H9 (cell line): ENCODE results near the gene PTGES2. TPM values are rescaled to one million over a fixed set of nuclear protein-coding genes. Genes with fewer than 3 reads are reported as not detected.

Experiments
- DNase-seq: peaks from one replicate; pipeline ENCODE4 v3.0.0-alpha.2; 2017
- H2AFZ ChIP-seq: one replicate; pipeline ENCODE4 v1.6.1; 2013; ENCODE audit warnings: mild to moderate bottlenecking, low read length, control low read depth, moderate library complexity
- H2AK5ac ChIP-seq: 2 replicates; pipeline ENCODE4 v1.6.1; 2013; ENCODE audit warnings: low read length, control low read depth, mixed read lengths; ENCODE audit not compliant: insufficient read length
- H2BK120ac ChIP-seq: one replicate; pipeline ENCODE4 v1.6.1; 2013; ENCODE audit warnings: low read depth, mild to moderate bottlenecking, low read length, control low read depth, inconsistent platforms; ENCODE audit not compliant: poor library complexity, severe bottlenecking
- H2BK12ac ChIP-seq: 2 replicates; pipeline ENCODE4 v1.6.1; 2013; ENCODE audit warnings: low read length, control low read depth, mixed read lengths, low read depth; ENCODE audit not compliant: insufficient read length
- H2BK15ac ChIP-seq: 2 replicates; pipeline ENCODE4 v1.6.1; 2013; ENCODE audit warnings: low read depth, low read length, control low read depth
- H2BK20ac ChIP-seq: one replicate; pipeline ENCODE4 v1.6.1; 2013; ENCODE audit warnings: low read depth, mild to moderate bottlenecking, low read length, control low read depth, inconsistent platforms; ENCODE audit not compliant: poor library complexity, severe bottlenecking
- H2BK5ac ChIP-seq: 2 replicates; pipeline ENCODE4 v1.6.1; 2013; ENCODE audit warnings: low read length, control low read depth, mixed read lengths; ENCODE audit not compliant: insufficient read length
- H3K14ac ChIP-seq: 2 replicates; pipeline ENCODE4 v1.6.1; 2013; ENCODE audit warnings: low read length, control low read depth; ENCODE audit not compliant: insufficient read depth
- H3K18ac ChIP-seq: 2 replicates; pipeline ENCODE4 v1.6.1; 2013; ENCODE audit warnings: low read depth, mild to moderate bottlenecking, mixed read lengths, low read length, control low read depth; ENCODE audit not compliant: insufficient read length
- H3K23ac ChIP-seq: 2 replicates; pipeline ENCODE4 v1.6.1; 2013; ENCODE audit warnings: low read length, control low read depth, mixed read lengths, low read depth; ENCODE audit not compliant: insufficient read length
- H3K23me2 ChIP-seq: 2 replicates; pipeline ENCODE4 v1.6.1; 2013; ENCODE audit warnings: low read depth, mild to moderate bottlenecking, mixed read lengths, low read length, control low read depth; ENCODE audit not compliant: insufficient read length, poor library complexity, severe bottlenecking
- H3K27ac ChIP-seq: 2 replicates; pipeline ENCODE4 v1.5.1; 2013; ENCODE audit warnings: low read length, control low read depth, mixed read lengths, low read depth; ENCODE audit not compliant: insufficient read length
- H3K27me3 ChIP-seq: 2 replicates; pipeline ENCODE4 v1.6.1; 2013; ENCODE audit warnings: low read length, control low read depth, inconsistent platforms; ENCODE audit not compliant: insufficient read depth
- H3K4ac ChIP-seq: 2 replicates; pipeline ENCODE4 v1.6.1; 2013; ENCODE audit warnings: low read depth, mild to moderate bottlenecking, control low read depth, inconsistent platforms, low read length, moderate library complexity
- H3K4me1 ChIP-seq: 2 replicates; pipeline ENCODE4 v1.6.1; 2013; ENCODE audit warnings: low read length, control low read depth, inconsistent platforms; ENCODE audit not compliant: insufficient read depth
- H3K4me2 ChIP-seq: 2 replicates; pipeline ENCODE4 v1.6.1; 2013; ENCODE audit warnings: low read length, control low read depth, mixed read lengths; ENCODE audit not compliant: insufficient read length, insufficient read depth
- H3K56ac ChIP-seq: 2 replicates; pipeline ENCODE4 v1.6.1; 2013; ENCODE audit warnings: low read depth, mild to moderate bottlenecking, mixed read lengths, low read length, control low read depth; ENCODE audit not compliant: insufficient read length
- H3K79me1 ChIP-seq: 2 replicates; pipeline ENCODE4 v1.6.1; 2013; ENCODE audit warnings: low read depth, mild to moderate bottlenecking, moderate library complexity, low read length, control low read depth, inconsistent platforms; ENCODE audit not compliant: insufficient read depth, poor library complexity, severe bottlenecking
- H3K79me2 ChIP-seq: 2 replicates; pipeline ENCODE4 v1.6.1; 2013; ENCODE audit warnings: low read length, control low read depth, inconsistent platforms; ENCODE audit not compliant: insufficient read depth
- H3K9ac ChIP-seq: 2 replicates; pipeline ENCODE4 v1.6.1; 2013; ENCODE audit warnings: low read length, control low read depth, mixed read lengths; ENCODE audit not compliant: insufficient read length; ENCODE audit errors: extremely low read depth
- H3K9me3 ChIP-seq: one replicate; pipeline ENCODE4 v1.6.1; 2013; ENCODE audit warnings: low read depth, low read length, inconsistent platforms; ENCODE audit not compliant: control insufficient read depth
- H3T11ph ChIP-seq: one replicate; pipeline ENCODE4 v1.6.1; 2013; ENCODE audit warnings: mild to moderate bottlenecking, low read length, control low read depth, inconsistent platforms
- H4K20me1 ChIP-seq: one replicate; pipeline ENCODE4 v1.6.1; 2013; ENCODE audit not compliant: control insufficient read depth, insufficient read length, insufficient read depth
- H4K5ac ChIP-seq: 2 replicates; pipeline ENCODE4 v1.6.1; 2013; ENCODE audit warnings: low read depth, mild to moderate bottlenecking, mixed read lengths, low read length, control low read depth; ENCODE audit not compliant: insufficient read length
- H4K8ac ChIP-seq: replicated peaks from 2 replicates; pipeline ENCODE4 v1.6.1; 2013; ENCODE audit warnings: low read length, control low read depth, mixed read lengths, low read depth; ENCODE audit not compliant: insufficient read length
- H4K91ac ChIP-seq: 2 replicates; pipeline ENCODE4 v1.6.1; 2013; ENCODE audit warnings: low read depth, mild to moderate bottlenecking, moderate library complexity, mixed read lengths, low read length, control low read depth; ENCODE audit not compliant: insufficient read length
- H3K27ac Mint-ChIP-seq, 3 experiments: 2 replicates in 2 of 3; 3 replicates in 1 of 3; pipeline ENCODE4 v1.8.0; 2020 to 2021; ENCODE audit warnings: mixed read lengths in 3 of 3, mild to moderate bottlenecking in 1 of 3, moderate library complexity in 1 of 3
- H3K27me3 Mint-ChIP-seq: 2 replicates; pipeline ENCODE4 v1.8.0; 2021; ENCODE audit warnings: low read depth, mild to moderate bottlenecking, moderate library complexity, mixed read lengths
- H3K36me3 Mint-ChIP-seq, 3 experiments: 2 replicates in 2 of 3; 3 replicates in 1 of 3; pipeline ENCODE4 v1.8.0; 2020 to 2021; ENCODE audit warnings: low read depth in 3 of 3, mixed read lengths in 3 of 3; ENCODE audit not compliant: insufficient read depth in 1 of 3
- H3K4me1 Mint-ChIP-seq, 2 experiments: 2 replicates each; pipeline ENCODE4 v1.8.0; 2020; ENCODE audit warnings: mixed read lengths in 2 of 2
- H3K4me3 Mint-ChIP-seq, 2 experiments: 2 replicates in 1 of 2; 3 replicates in 1 of 2; pipeline ENCODE4 v1.8.0; 2020 to 2021; ENCODE audit warnings: mild to moderate bottlenecking in 2 of 2, mixed read lengths in 2 of 2, moderate library complexity in 1 of 2
- H3K9me3 Mint-ChIP-seq, 2 experiments: 2 replicates in 1 of 2; 3 replicates in 1 of 2; pipeline ENCODE4 v1.8.0; 2020; ENCODE audit warnings: mild to moderate bottlenecking in 2 of 2, mixed read lengths in 2 of 2, moderate library complexity in 1 of 2
- CTCF ChIP-seq: fragments of 200-600 bp; sonication (generic); conservative IDR thresholded peaks from 3 replicates; pipeline ENCODE4 v1.8.0; 2021; ENCODE audit warnings: antibody characterized with exemption, mild to moderate bottlenecking
- WGBS: extraction: QIAGEN DNeasy Blood & Tissue Kit; methylation state at CpG from one replicate; pipeline ENCODE4 v1.1.7; 2013; ENCODE audit warnings: missing lambda C conversion rate, low lambda C conversion rate, mixed read lengths; ENCODE audit not compliant: insufficient read length; ENCODE audit errors: extremely low coverage; 5-methylcytosine and 5-hydroxymethylcytosine counted together
- total RNA-seq: library from RNA; stranded (reverse); gene quantifications from 2 replicates; pipeline ENCODE4 v1.2.1, GENCODE V29; 2021

The PTGES2 gene
- total RNA-seq, 1 experiment from 2014 or later: 63.9 TPM

GRCh38 chr9:128166169-128166568 lies 38.6 kb upstream of the PTGES2 start:
- H2BK120ac ChIP-seq: no peak overlapping the region
- DNase-seq: no peak

More at GRCh38 chr9:128166169-128166568, 38.6 kb upstream of the PTGES2 start:
- Histone ChIP-seq H3K56ac (no peak overlapping the region), H3T11ph (no peak overlapping the region), H3K9me3 (no peaks in the 10 kb centered on the region), H3K23ac (no peak overlapping the region), H2BK12ac (no peak overlapping the region), H4K91ac (no peak overlapping the region), H3K4me2 (no peak overlapping the region), H2BK15ac (no peak overlapping the region), H4K5ac (no peak overlapping the region), H2AK5ac (no peak overlapping the region), H4K8ac (no peak overlapping the region), H3K9ac (no peak overlapping the region), H3K79me1 (no peaks in the 10 kb centered on the region), H3K4me1 (no peaks in the 10 kb centered on the region; the same call in 1 of the 2 replicates), H3K18ac (no peak overlapping the region), H3K27ac (no peak overlapping the region), H3K4ac (no peak overlapping the region), H2BK5ac (no peak overlapping the region), H3K79me2 (no peaks in the 10 kb centered on the region), H3K14ac (no peak overlapping the region), H3K27me3 (no peaks in the 10 kb centered on the region), H2BK20ac (no peak overlapping the region), H3K23me2 (no peaks in the 10 kb centered on the region), H2AFZ (no peak overlapping the region), H4K20me1 (no peaks in the 10 kb centered on the region)
- WGBS: no CpG with 5 or more reads among the region's 18 CpGs
- H3K36me3 Mint-ChIP-seq: peaks cover 23 to 77% (median 53%) of the 10 kb centered on the region in 3 experiments
- H3K27ac Mint-ChIP-seq: no peak overlapping the region
- H3K4me1 Mint-ChIP-seq: peaks cover 1% of the 10 kb centered on the region in 2 experiments
- no peaks in the 10 kb centered on the region for H3K27me3 Mint-ChIP-seq
- TF ChIP-seq CTCF: no peak
- H3K4me3 Mint-ChIP-seq: no peak overlapping the region; a peak in 1 of 5 replicates
- no peaks in the 10 kb centered on the region for H3K9me3 Mint-ChIP-seq
